Adipocyte (in vitro differentiated cells): Measurements from ENCODE around the gene MND1.

Source experiments
- DNase-seq: peaks from one replicate; pipeline ENCODE4 v3.0.0-alpha.2; 2015; ENCODE audit warnings: low read depth
- H3K27me3 ChIP-seq: replicated peaks from 2 replicates; pipeline ENCODE4 v1.7.0; 2013; ENCODE audit warnings: mild to moderate bottlenecking, low read length, moderate library complexity; ENCODE audit not compliant: control insufficient read depth, insufficient read depth
- H3K36me3 ChIP-seq: 2 replicates; pipeline ENCODE4 v1.7.0; 2013; ENCODE audit warnings: low read length, mild to moderate bottlenecking, moderate library complexity; ENCODE audit not compliant: control insufficient read depth, insufficient read depth, severe bottlenecking
- H3K4me1 ChIP-seq: 2 replicates; pipeline ENCODE4 v1.7.0; 2013; ENCODE audit warnings: mild to moderate bottlenecking, low read length, moderate library complexity; ENCODE audit not compliant: control insufficient read depth, insufficient read depth
- H3K4me3 ChIP-seq: 2 replicates; pipeline ENCODE4 v1.7.0; 2013; ENCODE audit warnings: mild to moderate bottlenecking, low read length, moderate library complexity
- H3K9ac ChIP-seq: 2 replicates; pipeline ENCODE4 v1.7.0; 2013; ENCODE audit warnings: mild to moderate bottlenecking, low read length, moderate library complexity
- H3K9me3 ChIP-seq: 2 replicates; pipeline ENCODE4 v1.7.0; 2013; ENCODE audit warnings: mild to moderate bottlenecking, low read length, moderate library complexity; ENCODE audit not compliant: control insufficient read depth

Gene MND1

DNA sequence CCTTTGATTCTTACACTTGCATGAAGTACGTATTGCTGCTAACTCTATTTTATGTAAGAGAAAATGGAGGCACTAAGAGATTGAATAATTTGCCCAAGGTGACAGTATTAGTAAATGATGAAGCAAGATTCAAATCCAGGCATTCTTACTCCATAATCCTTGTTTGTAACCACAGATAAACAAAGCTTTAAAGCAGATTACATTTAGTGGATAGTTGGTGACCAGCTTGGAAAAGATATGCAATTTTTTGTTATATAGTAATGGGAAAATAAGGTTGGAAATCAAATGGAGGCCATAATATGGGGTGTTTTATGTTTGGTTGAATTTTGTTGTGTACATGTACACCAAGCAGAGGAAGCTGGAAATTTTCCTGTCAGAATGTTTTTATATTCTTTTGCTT lies 30.8 kb downstream of the MND1 start:
- Histone ChIP-seq H3K9me3 (peaks cover 9% of the 10 kb centered on the region), H3K27me3 (no peaks in the 10 kb centered on the region), H3K36me3 (no peaks in the 10 kb centered on the region), H3K4me3 (no peak overlapping the region), H3K4me1 (peaks cover 14% of the 10 kb centered on the region), H3K9ac (no peak overlapping the region)
- DNase-seq, result no peak

DNA sequence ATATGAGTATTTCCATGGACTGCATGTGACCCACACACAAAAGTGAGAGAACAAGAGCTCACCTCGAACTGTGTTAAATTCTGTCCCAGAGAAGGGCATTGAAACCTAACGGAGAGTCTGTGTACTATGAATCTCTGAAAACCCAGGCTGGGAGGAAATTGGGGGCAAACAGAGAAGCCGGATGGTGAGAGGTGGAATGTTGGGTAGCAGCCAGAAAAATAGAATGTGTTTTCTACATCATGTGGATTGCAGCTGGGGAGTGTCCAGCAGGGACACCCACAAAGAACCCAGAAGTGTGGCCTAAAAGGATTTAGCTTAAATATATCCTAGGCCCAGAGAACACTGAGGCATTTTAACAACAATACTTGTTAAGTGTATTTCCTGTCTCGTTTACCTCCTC lies 38.6 kb downstream of the MND1 start:
- H3K4me3 ChIP-seq, result no peak overlapping the region
- no peaks in the 10 kb centered on the region for H3K36me3 ChIP-seq
- no peak for DNase-seq
- no peak overlapping the region for H3K9ac ChIP-seq
- no peaks in the 10 kb centered on the region for H3K9me3 ChIP-seq
- no peaks in the 10 kb centered on the region for H3K27me3 ChIP-seq
- no peaks in the 10 kb centered on the region for H3K4me1 ChIP-seq

DNA sequence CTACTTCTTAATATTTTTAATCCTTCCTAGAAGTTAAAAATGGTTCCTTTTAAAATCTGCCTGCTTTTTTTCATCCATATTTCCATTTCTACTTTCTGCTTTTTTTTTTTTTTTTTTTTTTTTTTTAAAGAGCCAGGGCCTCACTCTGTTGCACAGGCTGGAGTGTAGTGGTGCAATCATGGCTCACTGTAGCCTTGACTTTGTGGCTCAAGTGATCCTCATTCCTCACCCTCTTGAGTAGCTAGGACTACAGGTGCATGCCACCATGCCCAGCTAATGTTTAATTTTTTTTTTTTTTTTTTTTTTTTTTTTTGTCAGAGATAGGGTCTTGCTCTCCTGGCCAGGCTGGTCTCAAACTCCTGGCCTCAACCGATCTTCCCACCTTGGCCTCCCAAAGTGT lies 39.7 kb downstream of the MND1 start:
- no peaks in the 10 kb centered on the region for H3K4me1 ChIP-seq
- no peak overlapping the region for H3K9ac ChIP-seq
- H3K9me3 ChIP-seq, result no peaks in the 10 kb centered on the region
- no peaks in the 10 kb centered on the region for H3K36me3 ChIP-seq
- H3K4me3 ChIP-seq, result no peak overlapping the region
- DNase-seq, result no peak
- H3K27me3 ChIP-seq, result no peaks in the 10 kb centered on the region

DNA sequence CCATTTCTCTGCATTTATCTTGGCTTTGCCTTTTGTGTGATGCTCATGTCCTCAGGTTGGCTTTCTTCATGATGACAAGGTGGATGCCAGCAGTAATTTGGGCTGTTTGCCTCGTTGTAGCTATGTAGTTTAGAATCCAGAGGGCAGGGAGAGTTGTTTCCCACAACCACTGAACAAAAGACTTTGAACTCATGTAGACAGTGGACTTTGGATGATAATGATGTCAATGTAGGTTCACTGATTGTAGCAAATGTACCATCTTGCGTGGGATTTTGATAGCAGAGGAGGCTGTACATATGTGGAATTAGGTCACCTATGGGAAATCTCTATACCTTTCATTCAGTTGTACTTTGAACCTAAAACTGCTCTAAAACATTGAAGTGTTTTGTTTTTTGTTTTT lies 41.3 kb downstream of the MND1 start:
- H3K9ac ChIP-seq, result no peak overlapping the region
- H3K4me1 ChIP-seq, result no peaks in the 10 kb centered on the region
- no peaks in the 10 kb centered on the region for H3K9me3 ChIP-seq
- H3K36me3 ChIP-seq, result no peaks in the 10 kb centered on the region
- no peak for DNase-seq
- H3K27me3 ChIP-seq, result no peaks in the 10 kb centered on the region
- no peak overlapping the region for H3K4me3 ChIP-seq

DNA sequence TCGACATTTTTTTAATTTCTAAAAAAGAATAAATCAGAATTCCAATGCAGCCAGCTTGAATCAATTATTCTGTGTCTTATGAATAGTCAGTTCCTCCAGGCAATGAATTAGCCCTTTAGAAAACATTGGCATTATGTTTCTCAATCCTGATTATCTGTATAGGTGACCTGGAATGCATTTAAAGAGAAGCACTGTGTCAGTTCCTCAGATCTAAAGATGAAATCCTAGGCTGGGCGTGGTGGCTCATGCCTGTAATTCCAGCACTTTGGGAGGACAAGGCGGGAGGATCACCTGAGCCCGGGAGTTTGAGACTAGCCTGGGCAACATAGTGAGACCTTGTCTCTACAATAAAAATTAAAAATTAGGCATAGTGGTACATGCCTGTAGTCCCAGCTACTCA lies 43.5 kb downstream of the MND1 start:
- H3K9ac ChIP-seq, result no peak overlapping the region
- no peaks in the 10 kb centered on the region for H3K9me3 ChIP-seq
- H3K4me1 ChIP-seq, result no peaks in the 10 kb centered on the region
- peak; percentile 44 for DNase-seq
- no peak overlapping the region for H3K4me3 ChIP-seq
- no peaks in the 10 kb centered on the region for H3K27me3 ChIP-seq
- no peaks in the 10 kb centered on the region for H3K36me3 ChIP-seq

DNA sequence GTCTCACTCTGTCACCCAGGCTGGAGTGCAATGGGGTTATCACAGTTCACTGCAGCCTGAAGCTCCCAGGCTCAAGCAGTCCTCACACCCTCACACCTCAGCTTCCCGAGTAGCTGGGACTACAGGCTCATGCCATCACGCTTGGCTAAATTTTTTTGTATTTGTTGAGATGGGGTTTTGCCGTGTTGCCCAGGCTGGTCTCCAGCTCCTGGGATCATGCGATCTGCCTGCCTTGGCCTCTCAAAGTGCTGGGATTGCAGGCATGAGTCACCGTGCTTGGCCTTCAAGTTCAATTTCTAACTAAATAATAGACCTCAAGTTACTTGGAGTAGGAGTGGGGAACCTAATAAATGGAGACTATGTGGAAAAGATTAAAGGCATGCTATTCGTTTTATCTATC lies 48.9 kb downstream of the MND1 start:
- Histone ChIP-seq H3K9me3 (no peaks in the 10 kb centered on the region), H3K27me3 (no peaks in the 10 kb centered on the region), H3K4me1 (peaks cover 6% of the 10 kb centered on the region), H3K36me3 (no peaks in the 10 kb centered on the region), H3K9ac (no peak overlapping the region), H3K4me3 (no peak overlapping the region)
- DNase-seq, result peak; percentile 69

DNA sequence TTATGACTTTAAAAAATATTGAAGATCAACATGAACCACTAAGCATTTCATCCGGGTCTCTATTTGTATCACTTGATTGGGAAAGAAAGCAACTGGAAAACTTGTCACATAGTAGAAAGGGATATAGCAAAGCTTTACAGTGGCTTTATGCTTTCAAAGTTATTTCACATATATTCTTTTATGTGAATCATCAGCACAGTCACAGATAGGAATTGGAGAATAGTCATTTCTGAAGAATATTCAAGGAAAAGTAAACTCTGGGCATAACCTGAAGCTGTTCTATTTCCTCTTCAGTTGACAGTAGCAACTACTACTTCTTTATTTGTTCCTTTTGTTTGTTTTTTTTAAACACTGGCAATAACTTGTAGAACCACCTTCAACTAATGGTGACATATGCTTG lies 50.5 kb downstream of the MND1 start:
- Histone ChIP-seq H3K4me1 (peaks cover 6% of the 10 kb centered on the region), H3K27me3 (no peaks in the 10 kb centered on the region), H3K36me3 (no peaks in the 10 kb centered on the region), H3K9me3 (no peaks in the 10 kb centered on the region), H3K9ac (no peak overlapping the region), H3K4me3 (no peak overlapping the region)
- no peak for DNase-seq

DNA sequence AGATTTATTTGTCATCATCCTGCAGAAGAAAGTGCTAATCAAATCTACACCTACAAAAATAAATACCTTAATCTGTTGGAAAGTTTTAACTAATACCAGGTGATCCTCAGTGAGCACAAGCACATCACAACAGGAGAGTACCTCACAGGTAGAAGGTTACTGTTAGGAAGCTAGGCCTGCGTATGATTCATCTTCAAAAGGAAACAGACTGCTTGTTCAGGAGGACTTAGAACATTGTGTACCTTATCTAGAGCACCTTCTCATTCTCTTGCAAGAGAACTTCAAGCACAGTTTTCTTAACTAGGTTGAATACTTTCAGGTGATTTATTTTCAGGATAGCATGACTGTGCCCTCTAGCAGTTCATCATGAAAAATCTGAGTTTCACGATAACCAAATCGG lies 54.2 kb downstream of the MND1 start:
- no peak overlapping the region for H3K4me3 ChIP-seq
- H3K9ac ChIP-seq, result no peak overlapping the region
- no peaks in the 10 kb centered on the region for H3K36me3 ChIP-seq
- peaks cover under 1% of the 10 kb centered on the region for H3K4me1 ChIP-seq
- H3K27me3 ChIP-seq, result no peaks in the 10 kb centered on the region
- DNase-seq, result no peak
- H3K9me3 ChIP-seq, result no peaks in the 10 kb centered on the region

DNA sequence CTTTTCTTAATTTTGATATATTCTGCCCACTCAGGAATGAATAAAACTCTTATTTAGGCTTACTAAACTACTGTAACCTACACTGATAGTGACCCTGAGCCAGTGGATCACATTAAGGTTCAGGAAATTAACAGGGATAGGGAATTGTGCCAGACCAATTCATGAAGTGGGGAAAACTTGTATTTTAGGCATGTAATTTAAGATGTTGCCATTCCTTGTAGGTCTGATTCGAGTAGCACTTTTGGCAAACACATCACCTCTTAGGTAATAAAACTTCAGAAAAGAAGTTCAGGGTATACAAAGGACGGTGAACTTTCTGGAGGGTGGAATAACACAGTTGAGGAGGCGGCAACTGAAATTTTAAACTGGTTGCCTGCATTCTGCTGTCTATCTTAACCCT lies 54.9 kb downstream of the MND1 start:
- H3K4me1 ChIP-seq, result no peaks in the 10 kb centered on the region
- no peaks in the 10 kb centered on the region for H3K27me3 ChIP-seq
- H3K9ac ChIP-seq, result no peak overlapping the region
- H3K36me3 ChIP-seq, result no peaks in the 10 kb centered on the region
- no peaks in the 10 kb centered on the region for H3K9me3 ChIP-seq
- DNase-seq, result no peak
- no peak overlapping the region for H3K4me3 ChIP-seq

DNA sequence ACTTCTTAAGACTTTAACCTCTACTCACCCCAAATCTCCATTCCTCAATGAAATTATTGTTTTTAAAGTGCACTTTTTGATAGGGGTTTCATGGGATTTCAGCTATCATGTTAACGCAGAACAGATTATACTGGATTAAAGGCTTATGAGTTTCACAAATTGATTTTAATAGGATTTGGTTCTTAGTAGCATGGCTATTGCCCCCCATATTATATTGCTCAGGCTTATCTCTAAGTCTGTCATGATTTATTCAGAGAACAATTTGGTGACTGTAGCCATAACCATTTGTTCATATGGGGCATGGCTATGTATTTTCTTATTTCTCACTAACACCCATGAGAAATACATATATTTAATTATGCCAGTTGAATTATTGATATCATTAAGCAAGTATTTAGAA lies 57.0 kb downstream of the MND1 start:
- no peaks in the 10 kb centered on the region for H3K36me3 ChIP-seq
- no peaks in the 10 kb centered on the region for H3K9me3 ChIP-seq

DNA sequence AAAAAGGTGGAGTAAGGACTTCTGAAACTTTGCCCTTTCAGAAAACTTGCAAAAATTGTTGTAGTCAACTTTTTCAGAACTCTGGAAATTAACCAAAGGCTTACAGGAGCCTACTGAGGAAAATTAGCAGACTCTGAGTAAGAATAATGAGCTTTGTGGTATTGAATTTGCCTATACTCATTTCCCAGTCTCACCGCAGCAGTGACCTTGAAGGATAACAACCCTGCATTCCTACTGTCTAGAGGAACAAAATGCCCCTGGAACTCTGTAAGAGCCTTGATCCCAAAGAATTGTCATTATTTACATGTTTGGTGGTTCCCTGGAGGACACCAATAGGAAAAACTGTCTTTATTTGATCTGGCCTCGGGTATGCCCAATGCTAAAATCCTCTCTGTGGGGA lies 57.9 kb downstream of the MND1 start:
- no peak overlapping the region for H3K4me3 ChIP-seq
- H3K36me3 ChIP-seq, result no peaks in the 10 kb centered on the region
- no peak overlapping the region for H3K9ac ChIP-seq
- H3K9me3 ChIP-seq, result no peaks in the 10 kb centered on the region
- no peaks in the 10 kb centered on the region for H3K27me3 ChIP-seq
- no peak for DNase-seq
- no peaks in the 10 kb centered on the region for H3K4me1 ChIP-seq

More for the DNA sequence above, 57.0 kb downstream of the MND1 start:
- no peaks in the 10 kb centered on the region for H3K4me1 ChIP-seq
- no peak overlapping the region for H3K9ac ChIP-seq
- H3K27me3 ChIP-seq, result no peaks in the 10 kb centered on the region
- no peak for DNase-seq
- H3K4me3 ChIP-seq, result no peak overlapping the region

DNA sequence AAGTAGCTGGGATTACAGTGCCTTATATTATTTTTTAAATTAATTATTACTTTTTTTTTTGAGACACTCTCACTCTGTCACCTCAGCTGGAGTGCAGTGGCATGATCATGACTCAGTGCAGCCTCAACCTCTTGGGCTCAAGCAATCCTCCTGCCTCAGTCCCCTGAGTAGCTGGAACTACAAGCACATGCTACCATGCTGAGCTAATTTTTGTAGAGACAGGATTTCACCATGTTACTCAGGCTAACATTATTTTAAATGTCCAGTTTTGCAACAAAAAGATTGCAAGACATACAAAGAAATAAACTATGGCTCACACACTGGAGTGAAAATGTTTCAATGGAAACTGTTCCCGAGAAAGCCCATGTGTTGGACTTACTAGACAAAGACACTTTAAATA lies 59.2 kb downstream of the MND1 start:
- Histone ChIP-seq H3K4me3 (no peak overlapping the region), H3K36me3 (no peaks in the 10 kb centered on the region), H3K27me3 (no peaks in the 10 kb centered on the region), H3K4me1 (no peaks in the 10 kb centered on the region), H3K9ac (no peak overlapping the region), H3K9me3 (no peaks in the 10 kb centered on the region)
- DNase-seq, result peak; percentile 33
